Measurements from ENCODE around the gene IL22RA2.

Gene IL22RA2

GRCh38 chr6:137176729-137177128 is 3.3 kb upstream of the IL22RA2 start:
- DNase-seq (ENCODE audit: low read depth) = no peak
- no peak for TF ChIP-seq CTCF (IDR thresholded peaks at IDR 0.05; ENCODE audit: control insufficient read depth, insufficient read depth, low read depth, low read length, missing control alignments)
- no peak overlapping the region for H3K4me3 ChIP-seq (ENCODE audit: control insufficient read depth, low read depth, low read length)

GRCh38 chr6:137175868-137176245 is 2.4 kb upstream of the IL22RA2 start:
- TF ChIP-seq CTCF (IDR thresholded peaks at IDR 0.05; ENCODE audit: control insufficient read depth, insufficient read depth, low read depth, low read length, missing control alignments) = no peak
- no peak for DNase-seq (ENCODE audit: low read depth)
- H3K4me3 ChIP-seq (ENCODE audit: control insufficient read depth, low read depth, low read length) = no peak overlapping the region

- no peak overlapping the region for H3K4me3 ChIP-seq (ENCODE audit: control insufficient read depth, low read depth, low read length)
- no peak for TF ChIP-seq CTCF (IDR thresholded peaks at IDR 0.05; ENCODE audit: control insufficient read depth, insufficient read depth, low read depth, low read length, missing control alignments)
- DNase-seq (ENCODE audit: low read depth) = no peak
Observed at GRCh38 chr6:137175157-137175867, 1.9 kb upstream of the IL22RA2 start.

- no peak for TF ChIP-seq CTCF (IDR thresholded peaks at IDR 0.05; ENCODE audit: control insufficient read depth, insufficient read depth, low read depth, low read length, missing control alignments)
- no peak for DNase-seq (ENCODE audit: low read depth)
- H3K4me3 ChIP-seq (ENCODE audit: control insufficient read depth, low read depth, low read length) = no peak overlapping the region
Observed at GRCh38 chr6:137172734-137173431, 561 bp downstream of the IL22RA2 start.

GRCh38 chr6:137171824-137172733 is 1.4 kb downstream of the IL22RA2 start:
- no peak for TF ChIP-seq CTCF (IDR thresholded peaks at IDR 0.05; ENCODE audit: control insufficient read depth, insufficient read depth, low read depth, low read length, missing control alignments)
- DNase-seq (ENCODE audit: low read depth) = no peak
- H3K4me3 ChIP-seq (ENCODE audit: control insufficient read depth, low read depth, low read length) = no peak overlapping the region

GRCh38 chr6:137171053-137171374 is 2.4 kb downstream of the IL22RA2 start:
- no peak for DNase-seq (ENCODE audit: low read depth)
- no peak overlapping the region for H3K4me3 ChIP-seq (ENCODE audit: control insufficient read depth, low read depth, low read length)
- TF ChIP-seq CTCF (IDR thresholded peaks at IDR 0.05; ENCODE audit: control insufficient read depth, insufficient read depth, low read depth, low read length, missing control alignments) = no peak
